HG03060 (cell line): ENCODE measurements around the gene MALRD1.
A peak's percentile ranks its signal among the peaks of the same experiment; 100 is the strongest.
"Not testable (repeated sequence)": the region's sequence is repeated elsewhere in the genome, so short reads cannot be mapped to it uniquely, and the experiment has no call there.

ENCODE experiments used
- ATAC-seq: cut with Tn5 transposase; IDR thresholded peaks from one replicate; pipeline ENCODE4 v1.9.1; 2021; ENCODE audit warnings: low read depth, moderate number of reproducible peaks; ENCODE audit not compliant: unreplicated experiment

The MALRD1 gene

DNA sequence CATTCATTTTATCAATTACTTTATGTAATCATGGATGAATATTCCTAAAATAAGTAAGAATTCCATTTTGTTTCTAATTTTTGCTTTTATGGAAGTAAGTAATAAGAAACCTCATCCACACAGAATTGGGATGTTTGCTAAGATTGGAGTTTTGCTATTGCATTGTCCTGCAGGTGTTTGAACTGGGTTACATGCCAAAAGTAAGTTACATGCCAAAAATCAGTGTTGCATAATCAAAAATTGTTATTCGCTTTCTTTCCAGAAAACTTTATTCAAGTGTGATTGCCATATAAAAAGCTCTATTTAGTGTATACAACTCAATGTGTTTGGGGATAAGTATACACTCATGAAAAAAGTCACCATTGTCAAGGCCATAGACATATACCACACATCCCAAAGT is 420.9 kb downstream of the MALRD1 start:
- ATAC-seq = no peak

DNA sequence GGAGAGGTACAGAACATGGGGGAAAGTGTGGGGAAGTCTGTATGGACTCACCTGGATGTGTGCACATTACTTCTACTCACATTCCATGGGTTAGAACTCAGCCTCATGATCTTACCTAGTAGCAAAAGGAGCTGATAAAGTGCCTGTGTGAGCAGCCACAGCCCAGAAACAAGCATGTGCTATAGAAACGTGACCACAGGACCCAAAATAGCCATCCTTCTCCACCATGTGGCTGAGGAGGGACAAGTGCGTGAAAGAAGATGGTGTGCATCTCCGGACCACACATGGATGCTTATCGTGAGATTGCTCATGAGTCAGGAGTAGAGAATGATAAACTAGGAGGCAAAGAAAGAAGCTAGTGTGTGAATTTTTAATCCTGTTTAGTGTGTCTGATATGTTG is 431.3 kb downstream of the MALRD1 start:
- ATAC-seq = no peak

DNA sequence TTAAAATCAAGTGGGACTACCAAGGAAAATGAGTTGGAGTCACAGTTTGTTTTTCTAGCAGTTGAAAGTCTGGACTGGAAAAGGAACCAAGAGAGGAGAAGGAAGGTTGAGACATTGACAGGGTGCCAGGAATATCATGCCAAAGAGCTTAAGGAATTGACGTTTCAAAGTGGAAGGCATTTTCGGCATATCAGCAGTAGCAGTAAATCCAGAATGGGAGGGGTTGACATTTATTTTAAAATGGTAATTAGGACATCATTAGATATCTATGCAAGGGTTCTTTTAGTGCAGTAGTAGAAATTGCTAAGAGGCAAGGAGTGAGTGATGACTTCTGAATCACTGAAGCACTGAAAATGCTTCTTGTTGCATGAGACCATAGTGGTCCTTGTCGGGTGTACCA is 431.8 kb downstream of the MALRD1 start:
- ATAC-seq = no peak

DNA sequence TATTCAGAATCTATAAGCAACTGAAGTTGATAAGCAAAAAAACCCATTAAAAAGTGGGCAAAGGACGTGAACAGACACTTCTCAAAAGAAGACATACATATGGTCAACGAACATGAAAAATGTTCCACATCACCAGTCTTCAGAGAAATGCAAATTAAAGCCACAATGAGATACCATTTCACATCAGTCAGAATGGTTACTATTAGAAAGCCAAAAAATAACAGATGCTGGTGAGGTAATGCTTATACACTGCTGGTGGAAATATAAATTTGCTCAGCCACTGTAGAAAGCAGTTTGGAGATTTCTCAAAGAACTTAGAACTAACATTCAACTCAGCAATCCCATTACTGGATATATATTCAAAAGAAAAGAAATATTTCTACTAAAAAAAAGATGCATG is 434.8 kb downstream of the MALRD1 start:
- no peak for ATAC-seq

DNA sequence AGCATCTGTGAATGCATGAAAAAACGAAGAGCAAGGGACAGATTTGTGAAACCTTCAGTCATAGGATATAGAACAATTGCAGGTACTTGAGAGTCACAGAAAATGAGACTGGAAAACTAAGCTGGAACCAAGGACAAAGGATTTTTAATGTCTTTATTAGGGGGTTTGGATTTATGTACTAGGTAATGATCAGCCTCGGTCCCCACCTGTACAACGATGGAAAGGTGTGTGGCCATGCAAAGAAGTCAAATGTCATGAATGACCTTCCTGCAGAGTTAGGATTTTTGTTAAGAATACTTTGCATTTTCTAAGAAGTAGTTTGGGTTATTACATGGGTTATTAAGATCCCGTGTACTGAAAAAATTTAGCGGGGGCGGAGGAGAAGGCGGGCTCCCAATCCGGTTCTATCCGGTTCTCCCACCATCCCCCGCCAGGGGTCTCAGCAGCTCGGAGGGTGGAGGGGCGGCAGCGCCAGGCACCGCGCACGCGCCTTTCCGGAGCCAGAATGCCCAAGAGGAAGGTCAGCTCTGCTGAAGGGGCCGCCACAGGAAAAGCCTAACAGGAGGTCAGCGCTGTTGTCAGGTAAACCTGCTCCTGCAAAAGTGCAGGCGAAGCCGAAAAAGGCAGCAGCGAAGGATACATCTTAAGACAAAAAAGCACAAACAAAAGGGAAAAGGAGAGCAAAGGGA is 440.1 kb downstream of the MALRD1 start:
- no peak for ATAC-seq

DNA sequence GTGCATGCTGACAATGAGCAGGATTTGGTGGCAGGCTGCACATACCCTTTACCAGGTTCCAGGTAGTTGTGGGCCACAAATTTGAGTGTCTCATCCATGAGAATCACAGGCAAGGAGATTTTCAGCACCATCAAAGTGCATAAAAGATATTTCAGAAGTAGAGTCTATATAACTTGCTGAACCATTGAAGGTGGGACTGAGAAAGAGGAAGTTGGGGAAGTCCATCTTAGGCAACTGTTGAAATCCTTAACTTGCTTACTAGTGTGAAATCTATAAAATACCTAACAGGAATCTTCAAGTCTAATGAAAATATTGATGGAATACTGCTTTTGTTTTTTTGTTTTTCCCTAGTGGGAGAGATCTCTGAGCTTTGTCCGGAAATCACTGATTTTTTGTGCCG is 442.6 kb downstream of the MALRD1 start:
- no peak for ATAC-seq

DNA sequence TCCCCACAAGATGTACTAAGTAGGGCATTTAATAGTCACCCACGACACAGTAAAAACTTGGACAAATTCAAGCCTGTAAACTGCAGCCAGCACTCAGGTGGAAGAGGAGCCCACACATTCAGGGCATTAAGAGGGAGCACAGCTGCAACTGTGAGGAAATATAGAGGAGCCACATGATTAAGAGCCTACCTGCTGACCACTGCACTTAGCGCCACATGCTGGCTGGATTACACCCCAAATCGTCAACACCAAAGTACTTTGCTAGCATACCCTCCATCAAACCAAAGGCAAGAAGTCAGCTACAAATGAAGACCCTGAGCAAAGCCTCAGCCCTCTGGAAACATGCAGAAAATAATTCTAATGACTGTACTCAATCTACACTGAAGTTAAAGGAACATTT is 445.3 kb downstream of the MALRD1 start:
- ATAC-seq = no peak

DNA sequence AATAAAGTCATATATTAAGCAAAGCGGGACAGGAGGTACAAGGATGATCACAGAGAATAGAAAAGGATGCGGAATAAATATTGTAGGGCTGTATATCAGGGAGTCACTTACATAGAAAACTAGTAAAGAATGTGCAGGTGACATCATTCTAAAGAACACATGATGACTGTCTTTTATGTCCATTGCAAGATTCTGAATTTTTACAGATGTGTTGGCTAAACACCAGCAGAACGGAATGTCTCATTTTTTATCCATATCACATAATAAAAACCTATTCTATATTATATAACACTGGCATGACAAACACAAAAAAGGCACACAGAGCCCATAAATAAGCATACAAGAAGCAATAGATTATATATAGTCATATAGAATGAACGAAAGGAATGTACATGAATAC is 448.4 kb downstream of the MALRD1 start:
- no peak for ATAC-seq

DNA sequence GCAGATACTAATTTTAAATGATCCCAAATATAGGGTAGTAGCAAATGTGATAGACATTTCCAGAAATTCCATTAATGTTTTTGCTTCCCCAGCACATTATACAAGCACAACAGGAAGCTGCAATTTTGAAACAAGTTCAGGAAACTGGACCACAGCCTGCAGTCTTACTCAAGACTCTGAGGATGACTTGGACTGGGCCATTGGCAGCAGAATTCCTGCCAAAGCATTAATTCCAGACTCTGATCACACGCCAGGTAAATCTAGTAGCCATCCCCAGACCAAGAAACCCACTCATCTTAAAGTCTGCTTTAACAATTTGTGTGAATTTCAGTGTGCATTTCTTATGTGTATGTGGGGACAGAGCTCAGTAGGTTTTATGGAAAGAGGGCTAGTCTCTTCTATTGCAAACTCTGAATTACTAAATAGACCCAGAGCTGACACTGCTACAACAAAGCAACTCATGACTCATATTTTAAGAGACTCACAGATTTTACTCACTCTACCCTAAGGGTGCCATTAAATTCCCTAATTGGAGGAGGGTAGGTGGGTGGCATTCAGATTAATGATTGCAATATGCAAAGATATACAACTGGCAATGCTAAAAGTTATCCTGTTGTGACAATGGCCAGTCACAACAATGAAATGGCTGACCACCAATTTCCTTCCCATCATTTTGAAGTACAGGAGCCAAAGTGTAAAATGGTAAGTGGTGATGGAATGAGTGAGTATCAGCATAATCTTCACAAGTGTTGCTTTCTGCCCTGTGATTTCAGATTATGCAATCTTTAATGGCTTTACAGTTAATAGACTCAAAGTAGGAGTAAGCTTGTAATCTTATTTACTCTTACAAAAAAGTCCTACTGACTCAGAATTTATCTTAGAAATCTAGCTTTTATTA is 450.0 kb downstream of the MALRD1 start:
- ATAC-seq = no peak

DNA sequence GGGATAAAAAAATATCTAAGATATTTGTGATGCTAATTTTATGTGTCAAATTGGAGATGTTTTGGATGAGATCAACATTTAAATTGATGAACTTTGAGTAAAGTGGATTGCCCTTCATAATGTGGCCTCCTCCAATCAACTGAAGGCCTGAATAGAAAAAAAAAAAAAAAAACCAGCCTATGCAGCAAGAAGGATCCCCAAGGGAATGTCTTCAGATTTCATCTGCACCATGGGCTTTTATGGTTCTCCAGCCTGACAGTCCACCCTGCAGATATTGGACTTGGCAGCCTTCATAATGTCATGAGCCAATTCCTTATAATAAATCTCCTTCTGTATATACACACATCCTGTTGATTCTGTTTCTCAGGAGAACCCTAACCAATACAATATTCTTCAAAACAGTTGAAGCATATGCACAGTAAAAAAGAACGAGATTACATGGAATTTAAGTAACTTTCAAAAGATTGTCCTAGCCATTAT is 450.7 kb downstream of the MALRD1 start:
- ATAC-seq = no peak

DNA sequence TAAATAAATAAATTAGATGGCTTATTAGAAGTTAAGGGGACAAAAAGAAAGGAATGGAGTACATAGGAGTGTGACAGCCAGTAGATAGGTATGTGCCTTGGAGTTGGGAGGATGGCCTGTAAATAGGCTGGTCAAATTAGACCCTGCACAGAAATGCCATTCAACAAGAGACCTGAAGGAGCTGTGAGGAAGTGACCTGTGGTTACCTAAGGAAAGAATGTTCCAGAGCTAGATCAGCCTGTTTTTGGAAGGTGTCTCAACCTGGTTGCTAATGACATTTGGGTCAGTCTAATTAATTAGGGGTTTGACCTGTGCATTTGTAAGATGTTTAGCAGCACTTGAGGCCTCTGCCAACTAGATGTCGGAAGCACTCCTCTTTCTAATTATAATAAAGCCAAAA is 452.4 kb downstream of the MALRD1 start:
- no peak for ATAC-seq

DNA sequence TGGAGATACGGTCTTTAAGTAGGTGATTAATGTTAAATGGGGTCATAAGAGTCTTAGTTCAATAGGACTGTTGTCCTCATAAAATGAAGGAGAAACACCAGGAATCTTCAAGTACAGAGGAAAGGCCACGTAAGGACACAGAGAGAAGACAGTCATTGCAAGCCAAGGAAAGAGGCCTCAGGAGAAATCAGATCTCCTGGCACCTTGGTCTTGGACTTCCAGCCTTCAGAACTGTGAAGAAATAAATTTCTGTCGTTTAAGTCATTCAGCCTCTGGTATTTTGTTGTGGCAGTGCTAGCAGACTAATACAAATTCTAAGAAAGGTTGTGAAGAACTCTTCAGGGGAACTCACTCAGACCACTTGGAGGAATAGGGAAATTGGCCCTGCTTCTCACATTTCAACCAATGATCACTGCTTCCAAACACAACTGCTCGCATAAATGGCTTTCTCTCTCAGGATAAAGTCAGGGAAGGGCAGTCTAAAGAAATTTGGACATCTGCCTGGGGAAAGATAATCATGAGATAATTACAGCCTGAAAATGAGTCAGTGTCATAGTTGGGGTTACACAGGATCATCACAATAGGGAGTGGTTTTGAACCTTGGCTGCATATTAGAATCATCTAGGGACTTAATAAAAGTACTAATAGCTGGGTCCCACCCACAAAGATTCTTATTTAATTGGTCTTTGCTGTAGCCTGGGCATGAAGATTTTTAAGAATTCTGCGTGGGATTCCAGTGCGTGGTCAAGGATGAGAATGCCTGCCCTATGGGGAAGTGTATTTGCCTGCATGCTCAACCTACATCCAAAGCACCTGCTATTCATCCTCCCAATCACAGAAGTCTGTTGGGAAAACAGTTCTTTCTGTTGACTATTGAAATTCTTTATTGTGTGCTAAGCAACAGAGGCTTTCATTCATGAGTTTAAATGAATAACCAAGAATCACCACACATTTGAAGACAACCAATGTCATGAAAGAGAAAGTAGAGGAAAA is 457.0 kb downstream of the MALRD1 start:
- ATAC-seq = no peak

DNA sequence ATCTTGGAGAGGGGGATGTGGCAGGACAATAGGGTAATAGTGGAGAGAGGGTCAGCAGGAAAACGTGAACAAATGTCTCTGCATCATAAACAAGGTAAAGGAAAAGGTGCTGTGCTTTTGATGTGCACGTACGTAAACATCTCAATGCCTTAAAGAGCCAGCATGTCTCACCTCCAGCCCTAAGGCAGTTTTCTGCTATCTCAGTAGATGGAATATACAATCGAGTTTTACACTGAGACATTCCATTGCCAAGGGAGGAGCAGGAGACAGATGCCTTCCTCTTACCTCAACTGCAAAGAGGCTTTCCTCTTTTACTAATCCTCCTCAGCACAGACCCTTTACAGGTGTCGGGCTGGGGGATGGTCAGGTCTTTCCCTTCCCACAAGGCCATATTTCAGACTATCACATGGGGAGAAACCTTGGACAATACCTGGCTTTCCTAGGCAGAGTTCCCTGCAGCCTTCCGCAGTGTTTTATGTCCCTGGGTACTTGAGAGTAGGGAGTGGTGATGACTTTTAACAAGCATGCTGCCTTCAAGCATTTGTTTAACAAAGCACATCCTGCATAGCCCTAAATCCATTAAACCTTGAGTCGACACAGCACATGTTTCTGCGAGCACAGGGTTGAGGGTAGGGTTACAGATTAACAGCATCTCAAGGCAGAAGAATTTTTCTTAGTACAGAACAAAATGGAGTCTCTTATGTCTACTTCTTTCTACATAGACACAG is 461.6 kb downstream of the MALRD1 start:
- not testable (repeated sequence) for ATAC-seq

DNA sequence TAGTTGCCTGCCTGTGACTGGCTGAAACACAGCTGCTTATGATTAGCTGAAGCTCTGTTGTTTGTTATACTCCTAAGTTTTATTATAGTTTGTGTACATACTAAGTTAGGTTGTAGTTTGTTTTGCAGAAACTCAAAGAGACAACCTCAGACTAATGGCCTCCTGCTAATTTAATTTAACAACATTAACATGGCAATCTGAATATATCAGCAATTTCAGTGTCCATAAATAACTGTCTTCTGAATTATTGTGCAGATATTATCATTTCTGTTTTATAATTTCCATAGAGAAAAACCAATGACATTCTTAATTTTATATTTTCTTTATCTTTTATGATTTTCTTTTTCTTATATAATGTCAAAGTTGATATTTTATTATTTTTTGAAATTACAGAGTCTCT is 469.5 kb downstream of the MALRD1 start:
- ATAC-seq = no peak

DNA sequence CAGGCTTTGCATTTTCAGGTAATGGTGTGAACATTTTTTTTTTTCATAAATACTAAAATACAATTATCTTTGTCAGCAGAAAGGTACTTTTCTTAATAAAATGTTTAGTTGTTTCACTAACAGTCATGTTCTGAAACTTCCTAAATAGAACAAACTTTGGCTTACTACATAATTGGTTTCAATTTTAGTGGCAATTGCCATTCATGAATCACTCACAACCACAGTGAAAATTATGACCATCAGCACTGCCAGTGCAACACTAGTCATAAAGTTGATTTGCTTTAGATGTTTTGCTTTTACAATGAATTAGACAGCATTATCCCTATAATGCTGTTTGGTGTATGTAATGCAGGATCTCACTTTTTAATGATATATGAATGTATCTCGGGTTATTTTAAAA is 470.0 kb downstream of the MALRD1 start:
- ATAC-seq = peak; percentile 35

DNA sequence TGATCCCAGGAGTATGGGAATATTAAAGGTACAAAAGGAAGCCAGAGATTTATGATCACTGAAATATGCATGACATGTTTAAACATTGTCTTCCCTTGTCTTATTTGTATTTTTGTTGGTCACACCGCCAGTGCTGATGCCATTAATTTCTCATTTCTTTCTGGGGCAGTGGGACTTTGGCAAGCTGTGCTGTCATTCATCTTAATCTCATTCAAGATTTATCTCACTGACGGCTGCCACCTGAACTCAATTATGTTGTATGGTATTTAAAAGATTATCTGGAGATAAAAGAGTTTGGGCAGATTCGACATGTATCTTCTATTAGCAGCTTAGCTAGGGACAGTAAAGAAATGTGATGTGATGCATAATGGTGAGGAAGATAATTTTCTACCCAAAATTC is 482.7 kb downstream of the MALRD1 start:
- ATAC-seq = no peak

DNA sequence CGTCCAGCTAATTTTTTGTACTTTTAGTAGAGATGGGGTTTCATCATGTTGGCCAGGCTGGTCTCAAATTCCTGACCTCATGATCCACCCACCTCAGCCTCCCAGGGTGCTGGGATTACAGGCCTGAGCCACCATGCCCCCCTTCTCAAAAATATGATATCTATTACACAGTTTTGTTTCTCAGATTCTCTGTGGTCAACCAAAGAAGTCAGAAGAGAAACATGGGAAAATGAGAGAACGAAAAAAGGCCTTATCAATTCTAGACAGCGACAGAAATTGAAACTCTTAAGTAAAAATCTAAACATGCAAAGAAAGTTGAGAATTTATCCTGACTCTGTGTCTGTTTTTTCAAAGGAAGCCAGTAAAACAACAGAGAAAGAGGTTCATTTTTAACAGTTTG is 483.8 kb downstream of the MALRD1 start:
- no peak for ATAC-seq

DNA sequence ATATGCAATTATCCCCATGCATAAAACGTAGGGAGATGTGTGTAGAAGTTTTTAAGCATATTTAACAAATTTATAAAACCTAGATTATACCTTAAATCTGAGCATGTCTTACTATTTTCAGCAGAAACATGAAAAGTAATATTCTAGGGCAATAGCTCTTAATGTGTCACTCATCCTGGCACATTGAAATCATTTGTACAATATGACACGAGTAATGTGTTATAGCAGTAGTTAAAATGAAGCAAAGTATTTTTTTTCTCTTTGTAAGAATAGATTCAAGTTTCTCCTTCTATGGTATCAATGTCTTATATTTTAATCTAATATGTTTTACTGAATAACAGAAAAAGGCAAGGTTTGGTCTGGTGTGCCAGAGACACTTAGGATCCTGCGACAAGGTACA is 492.7 kb downstream of the MALRD1 start:
- no peak for ATAC-seq

DNA sequence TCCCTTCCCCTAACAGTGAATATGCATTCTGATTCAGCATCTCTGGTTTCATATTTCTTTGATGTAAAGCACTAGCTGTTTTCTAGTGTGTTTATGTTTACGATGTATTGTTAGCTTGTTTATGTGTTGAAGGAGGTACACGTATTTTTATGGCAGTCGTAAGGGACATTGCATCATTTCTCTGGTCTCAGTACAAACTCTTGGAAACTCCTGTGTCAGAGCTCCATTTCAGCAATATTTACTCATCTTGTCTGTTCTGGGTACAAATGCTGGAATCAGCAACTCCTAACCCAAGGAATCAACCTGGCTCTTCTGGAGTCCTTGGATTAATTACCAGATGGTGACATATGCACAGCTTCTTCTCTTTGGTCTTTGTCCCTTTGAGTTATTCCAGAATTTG is 497.6 kb downstream of the MALRD1 start:
- ATAC-seq = no peak

DNA sequence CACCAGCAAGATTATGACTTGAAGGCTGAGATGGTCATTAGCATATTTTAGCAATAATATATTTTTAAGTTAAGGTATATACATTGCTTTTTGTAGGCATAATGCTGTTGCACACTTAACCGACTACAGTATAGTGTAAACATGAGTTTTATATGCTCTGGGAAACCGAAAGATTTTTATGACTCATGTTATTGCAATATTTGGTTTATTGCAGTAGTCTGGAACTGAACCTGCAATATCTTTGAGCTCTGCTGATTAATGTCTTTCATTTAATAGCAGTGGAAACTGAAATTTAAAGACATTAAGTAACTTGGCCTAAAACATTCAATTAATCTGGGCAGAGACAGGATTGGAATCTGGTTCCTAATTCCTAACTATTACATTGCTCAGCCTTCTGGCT is 500.9 kb downstream of the MALRD1 start:
- no peak for ATAC-seq
